Fibroblast of skin of left quadriceps (primary cell): ENCODE data around the gene PPM1H.
"Not testable (repeated sequence)": the region's sequence is repeated elsewhere in the genome, so short reads cannot be mapped to it uniquely, and the experiment has no call there.

Experiments
- DNase-seq, 2 experiments: peaks; one replicate each; pipeline ENCODE4 v3.0.0-alpha.2; 2013; ENCODE audit warnings: low read depth in 2 of 2

PPM1H gene

DNA sequence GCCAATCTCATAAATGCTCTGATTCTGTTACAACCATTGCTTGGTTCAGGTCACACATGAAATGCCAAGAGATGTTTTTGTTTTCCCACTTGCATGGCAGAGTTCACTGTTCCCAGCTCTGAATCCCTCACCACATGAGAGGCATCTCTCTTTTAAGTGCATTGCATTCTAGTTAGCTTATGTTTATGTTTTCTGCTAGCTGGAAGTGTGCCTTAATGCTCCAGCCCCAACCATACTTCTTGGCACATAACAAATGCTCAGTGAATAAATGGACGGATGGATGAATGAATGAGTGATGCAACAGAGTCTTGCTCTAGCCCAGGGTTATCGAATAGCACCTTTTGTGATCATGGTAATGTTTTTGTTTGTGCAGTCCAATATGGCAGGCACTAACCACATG is 197.3 kb downstream of the PPM1H start:
- no peak for DNase-seq

DNA sequence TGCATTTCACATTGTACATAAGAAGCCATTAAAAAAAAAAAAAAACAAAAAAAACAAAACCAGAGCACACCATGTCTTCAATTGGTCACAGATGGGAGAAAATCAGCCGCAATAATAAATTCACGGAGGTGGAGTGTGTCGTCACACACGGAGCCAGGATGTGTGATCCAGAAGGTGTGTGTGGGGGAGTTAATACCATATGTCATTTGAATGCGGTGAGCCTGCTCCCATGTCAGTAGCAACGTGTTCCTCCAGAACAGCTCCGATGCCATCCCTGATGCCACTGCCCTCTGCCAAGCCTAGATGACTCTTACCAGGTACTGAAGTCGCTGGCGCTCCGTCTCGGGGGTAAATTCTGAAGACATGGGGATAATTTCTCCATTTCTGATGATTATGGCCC is 197.8 kb downstream of the PPM1H start:
- no peak for DNase-seq

DNA sequence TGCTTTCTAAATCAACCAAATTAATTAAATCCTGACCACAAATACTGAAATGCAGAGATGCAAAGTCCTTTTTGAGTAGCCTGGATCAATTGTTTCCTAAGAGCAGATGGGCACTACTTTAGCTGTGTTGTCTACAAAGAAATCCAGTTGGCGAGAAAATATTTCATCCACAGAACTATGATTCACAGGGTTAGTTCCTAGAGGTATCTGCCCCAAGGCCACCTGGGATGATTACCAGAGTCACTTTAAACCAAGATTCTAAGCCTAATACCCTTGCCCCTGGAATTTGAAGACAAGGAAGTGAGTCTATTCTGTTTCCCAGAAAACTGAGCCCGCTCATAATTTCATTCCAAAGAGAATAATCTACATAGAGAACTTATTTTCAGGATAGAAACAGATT is 198.4 kb downstream of the PPM1H start:
- DNase-seq, result no peak

DNA sequence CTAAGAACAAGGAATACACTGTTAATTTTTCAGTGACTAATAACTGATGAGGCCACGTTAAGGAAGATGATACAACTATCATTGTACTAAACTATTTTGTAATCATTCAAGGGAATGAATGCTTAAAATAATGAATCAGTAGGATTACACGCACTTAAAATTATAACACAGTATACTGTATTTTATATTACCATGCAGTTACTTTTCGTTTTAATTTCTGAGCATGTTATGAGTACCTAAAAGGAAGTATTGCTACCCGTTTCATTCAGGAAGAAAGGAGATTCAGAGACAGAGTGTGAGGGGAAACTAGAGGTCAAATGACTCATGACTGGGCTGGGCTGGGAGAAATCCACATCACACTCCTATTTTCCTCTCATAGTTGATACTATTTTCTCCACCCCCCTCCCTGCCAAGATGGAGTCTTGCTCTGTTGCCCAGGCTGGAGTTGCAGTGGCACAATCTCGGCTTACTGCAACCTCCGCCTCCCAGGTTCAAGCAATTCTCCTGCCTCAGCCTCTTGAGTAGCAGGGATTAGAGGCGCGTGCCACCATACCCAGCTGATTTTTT is 202.0 kb downstream of the PPM1H start:
- no peak for DNase-seq

DNA sequence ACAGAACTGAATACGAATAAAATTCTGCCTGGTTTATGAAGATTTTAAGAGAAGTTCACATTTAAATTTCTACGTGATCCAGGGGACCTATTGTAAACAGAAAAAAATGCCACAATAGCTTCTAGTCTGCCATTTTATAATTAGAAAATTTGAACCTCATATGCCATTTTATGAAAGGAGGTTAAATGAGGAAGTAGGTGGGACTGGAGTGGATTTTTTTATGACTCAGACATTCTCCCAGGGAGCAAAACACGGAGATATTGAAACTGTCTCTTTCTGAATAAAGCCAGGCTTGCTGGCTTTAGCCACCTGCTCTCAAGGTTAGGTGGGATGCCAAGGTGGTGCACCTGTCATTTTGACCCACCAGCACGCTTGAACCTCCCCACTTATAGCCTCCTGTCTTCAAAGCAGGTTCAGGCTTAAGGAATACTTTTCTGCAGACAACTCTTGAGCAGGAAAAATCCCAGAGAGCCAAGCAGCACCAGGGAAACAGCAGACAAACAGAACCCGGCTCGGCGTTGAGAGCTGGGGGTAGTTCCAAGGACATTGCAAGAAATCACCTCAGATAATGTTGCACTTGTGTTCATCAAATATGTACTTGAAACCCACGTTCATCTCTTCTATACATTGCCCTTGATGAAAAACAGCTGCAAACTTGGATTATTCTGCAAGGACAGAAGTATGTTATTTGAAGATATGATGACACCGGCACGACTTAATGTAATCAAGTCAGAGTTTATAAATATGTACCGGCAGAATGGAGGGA is 203.7 kb downstream of the PPM1H start:
- DNase-seq, result peak; percentile 67 to 68

DNA sequence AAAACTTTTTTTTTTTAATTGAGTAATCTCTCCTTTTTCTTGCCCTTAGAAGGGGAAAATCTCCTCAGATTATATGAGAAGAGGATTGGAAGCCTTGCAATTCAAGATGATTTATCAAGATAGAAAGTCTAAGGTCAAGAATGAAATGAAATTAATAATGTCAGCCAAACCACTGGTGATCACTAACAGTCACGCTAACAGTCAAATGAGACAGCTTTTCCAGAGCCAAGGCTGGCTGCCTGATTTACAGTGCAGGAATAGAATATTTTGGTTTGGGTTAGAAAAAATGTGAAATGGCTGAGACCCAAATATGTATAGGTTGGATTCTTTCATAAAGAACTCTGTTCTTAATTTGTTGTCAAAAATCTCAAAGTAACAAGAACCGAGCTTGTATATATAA is 204.3 kb downstream of the PPM1H start:
- peak; percentile 96 for DNase-seq

DNA sequence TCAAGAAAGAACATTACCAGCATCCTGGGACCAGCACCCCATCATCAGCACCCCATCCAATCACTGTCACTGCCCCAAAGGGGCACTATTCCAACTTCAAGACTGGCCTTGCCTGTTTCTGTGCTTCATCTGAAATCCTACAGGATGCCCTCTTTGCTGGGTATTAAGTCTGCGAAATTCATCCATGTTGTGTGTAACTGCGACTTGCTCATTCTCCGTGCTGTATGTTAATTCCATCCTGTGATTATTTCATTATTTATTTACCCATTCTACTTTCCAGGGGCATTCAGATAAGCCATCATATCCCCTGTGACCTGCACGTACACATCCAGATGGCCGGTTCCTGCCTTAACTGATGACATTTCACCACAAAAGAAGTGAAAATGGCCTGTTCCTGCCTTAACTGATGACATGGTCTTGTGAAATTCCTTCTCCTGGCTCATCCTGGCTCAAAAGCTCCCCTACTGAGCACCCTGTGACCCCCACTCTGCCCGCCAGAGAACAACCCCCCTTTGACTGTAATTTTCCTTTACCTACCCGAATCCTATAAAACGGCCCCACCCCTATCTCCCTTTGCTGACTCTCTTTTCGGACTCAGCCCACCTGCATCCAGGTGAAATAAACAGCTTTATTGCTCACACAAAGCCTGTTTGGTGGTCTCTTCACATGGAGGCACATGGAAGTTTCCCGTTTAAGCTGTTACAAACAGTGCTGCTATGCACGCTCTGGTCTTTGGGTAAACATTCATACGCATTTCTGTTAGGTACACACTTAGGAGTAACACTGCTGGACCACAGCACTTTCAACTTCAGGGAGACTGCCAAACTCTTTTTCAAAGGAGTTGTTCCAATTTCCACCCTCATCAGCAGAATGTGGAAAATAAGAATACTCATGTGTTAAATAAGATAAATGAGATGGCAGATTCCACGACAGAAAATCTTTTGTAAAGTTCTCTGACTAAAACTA is 205.1 kb downstream of the PPM1H start:
- not testable (repeated sequence) for DNase-seq

DNA sequence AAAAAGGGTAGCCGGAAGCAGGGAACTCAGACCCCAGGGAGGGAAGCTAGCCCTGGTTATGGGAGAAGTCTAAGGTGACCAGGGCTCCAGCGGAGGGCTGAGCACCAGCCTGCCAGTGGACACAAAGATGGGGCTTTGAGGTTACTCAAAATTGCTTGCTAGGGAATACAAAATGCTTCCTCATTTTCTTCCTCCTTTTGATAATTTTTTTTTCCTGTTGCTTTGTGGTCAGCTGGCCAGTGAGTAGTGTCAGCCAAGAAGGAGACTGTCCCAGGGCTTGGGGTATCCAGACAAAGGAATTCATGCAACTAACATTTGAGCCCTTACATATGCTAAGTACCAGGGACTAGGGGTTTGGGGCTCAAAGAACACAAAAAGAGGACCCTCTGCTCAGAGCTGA is 206.2 kb downstream of the PPM1H start:
- no peak for DNase-seq

DNA sequence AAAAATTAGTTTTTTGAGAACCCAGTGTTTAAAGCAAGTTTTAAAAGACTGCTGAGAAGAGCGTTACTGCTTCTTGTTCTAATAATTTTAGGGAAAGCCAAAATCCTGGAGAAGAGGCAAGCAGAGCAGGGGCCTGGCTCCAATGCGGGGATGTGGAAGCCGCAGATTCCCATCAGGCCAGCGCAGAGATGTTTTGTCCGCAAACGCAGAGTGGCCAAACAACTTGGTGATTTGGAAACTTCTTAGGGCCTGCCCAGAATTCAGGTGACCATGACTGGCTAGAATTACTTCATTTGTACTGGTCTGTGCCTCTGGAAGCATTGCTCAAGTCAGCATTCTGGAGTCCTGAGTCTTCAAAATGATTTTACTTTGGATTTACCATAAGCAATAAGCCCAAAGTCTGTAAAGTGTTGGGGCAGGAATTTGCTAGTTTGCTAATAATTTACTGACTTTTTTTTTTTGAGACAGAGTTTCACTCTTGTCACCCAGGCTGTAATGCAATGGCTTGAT is 208.4 kb downstream of the PPM1H start:
- DNase-seq, result no peak

DNA sequence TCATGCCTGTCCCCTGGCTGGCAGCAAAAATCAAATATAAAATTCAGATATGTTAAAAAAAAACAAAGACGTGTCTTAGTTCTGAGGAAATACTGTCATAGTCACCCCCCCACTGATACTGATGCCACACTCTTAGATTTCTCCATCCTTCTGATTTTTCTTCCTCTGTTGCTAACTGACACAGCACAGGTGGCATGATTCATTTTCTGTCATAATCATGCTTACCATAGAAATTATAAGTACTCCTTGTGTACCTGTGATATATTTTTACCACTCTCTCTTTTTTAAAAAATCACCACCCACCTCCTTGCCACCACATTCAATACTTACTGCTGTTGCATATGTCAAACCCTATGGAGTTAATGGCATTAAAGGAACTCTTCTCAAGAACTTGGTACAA is 209.2 kb downstream of the PPM1H start:
- no peak for DNase-seq

DNA sequence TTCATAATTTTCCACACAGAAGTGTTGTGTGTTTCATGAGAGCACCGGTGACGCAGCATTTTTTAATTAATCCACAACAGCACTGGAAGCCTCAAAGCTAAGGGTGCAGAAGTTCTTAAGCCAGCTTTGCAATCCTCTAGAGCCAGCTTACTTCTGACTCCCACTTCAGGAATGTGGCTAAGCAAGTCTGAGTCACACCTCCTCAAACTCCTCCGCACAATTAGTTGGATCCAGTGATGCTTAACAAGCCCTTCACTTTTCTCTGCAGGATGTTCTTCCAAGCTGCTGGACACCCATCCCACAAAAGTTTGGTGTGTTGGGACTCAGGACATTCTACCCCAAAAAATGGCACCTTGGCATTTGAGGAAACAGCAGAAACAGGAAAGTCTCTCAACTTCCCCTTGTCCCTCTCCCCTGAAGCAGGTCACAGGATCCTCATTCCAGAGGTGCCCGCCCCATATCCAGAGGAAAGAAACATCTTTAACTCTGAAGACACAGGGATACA is 210.0 kb downstream of the PPM1H start:
- DNase-seq, result peak; percentile 98

DNA sequence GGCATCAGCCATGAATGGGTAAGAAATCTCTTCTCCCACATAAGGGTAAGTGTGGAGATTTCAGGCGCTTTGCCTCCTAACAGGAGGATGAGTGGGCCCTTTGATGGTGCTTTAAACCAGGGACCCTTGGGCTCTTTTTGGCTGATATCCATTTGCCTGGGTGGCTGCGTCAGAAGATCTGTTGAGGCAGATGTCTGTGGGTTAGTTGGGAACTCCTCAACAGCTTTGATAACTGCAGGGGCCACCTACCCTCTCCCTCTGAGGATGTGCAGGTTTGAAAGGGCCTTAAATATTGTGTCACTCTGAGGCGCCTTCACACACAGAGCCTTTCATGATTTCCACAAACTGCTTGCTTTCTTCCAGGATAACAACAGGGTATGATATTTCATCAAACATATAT is 210.7 kb downstream of the PPM1H start:
- no peak for DNase-seq

DNA sequence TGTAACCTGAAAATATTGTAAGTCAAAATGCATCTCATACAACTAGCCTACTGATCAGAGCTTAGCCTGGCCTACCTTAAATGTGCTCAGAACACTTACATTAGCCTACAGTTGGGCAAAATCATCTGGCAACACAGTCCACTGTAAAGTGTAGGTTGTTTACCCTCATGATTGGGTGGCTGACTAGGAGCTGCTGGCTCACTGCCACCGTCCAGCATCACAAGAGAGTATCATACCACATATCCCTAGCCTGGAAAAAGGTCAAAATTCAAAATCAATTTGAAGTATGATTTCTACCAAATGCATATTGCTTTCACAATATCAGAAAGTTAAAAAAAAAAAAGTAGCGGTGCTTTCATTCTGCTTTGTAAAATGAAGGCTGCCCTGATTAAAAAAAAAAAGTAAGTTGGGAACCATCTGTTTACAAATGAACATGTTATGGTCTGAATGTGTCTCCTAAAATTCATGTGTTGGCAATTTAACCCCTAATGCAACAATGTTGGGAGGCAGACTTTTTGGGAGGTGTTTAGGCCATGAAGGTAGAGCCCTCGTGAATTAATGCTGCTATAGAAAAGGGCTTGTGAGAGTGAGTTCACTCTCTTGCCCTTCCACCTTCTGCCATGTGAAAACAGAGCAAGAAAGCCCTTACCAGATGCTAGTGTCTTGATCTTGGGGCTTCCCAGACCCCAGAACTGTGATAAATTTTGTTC is 211.8 kb downstream of the PPM1H start:
- no peak for DNase-seq

DNA sequence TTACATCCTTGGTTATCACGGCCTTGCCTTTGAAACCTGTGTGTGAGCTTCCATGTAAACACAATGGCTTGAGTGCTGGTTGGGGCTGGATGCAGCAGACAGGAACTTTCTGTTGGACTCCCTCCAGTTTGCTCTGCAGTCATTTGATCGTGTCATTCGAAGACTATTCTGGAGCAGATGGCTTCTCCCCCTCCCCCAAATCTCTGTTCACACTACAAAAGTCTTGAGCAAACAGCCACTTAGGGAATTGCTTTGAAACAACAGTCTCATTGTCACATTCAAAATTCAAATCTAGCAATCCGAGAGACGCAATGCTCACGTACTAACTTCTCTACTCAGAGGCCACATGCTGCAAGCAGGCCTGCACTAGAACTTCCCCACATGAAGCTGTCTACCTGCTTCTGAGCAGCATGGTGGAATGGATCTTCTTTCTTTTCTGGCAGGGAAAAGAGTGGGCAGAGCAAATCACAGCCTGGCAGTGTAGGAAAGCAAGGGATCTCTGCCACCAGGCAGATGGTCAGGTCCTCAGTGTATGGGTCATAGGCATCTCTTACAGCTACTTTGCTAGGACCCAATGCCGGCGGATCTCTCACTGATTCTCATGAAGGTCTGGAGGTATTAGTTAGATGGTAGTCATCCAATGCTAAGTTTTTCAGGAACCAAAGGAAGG is 214.2 kb downstream of the PPM1H start:
- peak; percentile 65 to 73 for DNase-seq

DNA sequence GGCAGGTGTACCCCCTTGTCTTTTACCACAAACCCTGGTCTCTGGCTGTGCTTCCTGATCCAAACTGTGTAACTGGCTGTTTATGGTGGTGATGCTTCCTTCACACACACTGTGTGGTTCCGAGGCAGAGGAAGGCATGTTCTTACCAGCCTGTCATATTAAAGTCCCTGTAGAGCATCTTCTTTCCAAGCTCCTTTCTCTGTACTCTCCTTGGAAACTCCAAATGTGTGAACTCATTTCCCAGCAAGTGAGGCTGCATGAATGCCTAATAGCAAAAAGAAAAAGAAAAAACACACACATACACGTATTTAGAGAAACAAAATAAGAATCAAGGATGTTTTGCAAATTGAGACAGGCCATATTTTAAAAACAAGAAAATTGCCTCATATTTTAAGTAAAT is 214.9 kb downstream of the PPM1H start:
- no peak for DNase-seq

DNA sequence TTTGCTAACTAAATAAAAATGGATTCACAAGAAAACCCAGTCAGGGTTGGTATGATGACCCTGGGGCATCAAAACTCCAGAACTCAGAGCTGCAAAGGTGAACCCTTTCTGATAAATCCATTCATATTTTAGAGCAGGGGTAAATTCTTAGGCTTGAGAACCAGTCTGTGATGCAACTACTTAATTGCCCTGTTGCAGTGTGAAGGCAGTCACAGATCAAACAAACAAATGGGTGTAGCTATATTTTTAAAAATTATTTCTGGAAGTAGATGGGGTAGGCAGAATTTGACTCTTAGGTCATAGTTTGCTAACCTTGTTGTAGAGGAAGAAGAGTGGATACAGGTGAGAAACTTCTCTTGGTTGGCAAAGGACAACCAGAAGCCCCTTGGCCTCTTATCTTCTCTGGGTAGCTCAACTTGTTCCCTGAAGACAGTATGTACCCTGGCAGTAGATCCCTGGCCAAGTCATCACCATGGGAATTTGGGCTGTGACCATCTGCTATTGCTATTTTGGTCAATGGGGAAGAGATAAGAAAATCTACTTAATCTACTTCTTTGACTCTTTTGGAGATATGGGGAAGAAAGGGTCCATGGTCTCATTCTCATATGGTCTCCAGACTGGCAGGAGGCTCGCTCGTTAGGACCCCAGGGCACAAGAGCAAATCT is 216.1 kb downstream of the PPM1H start:
- DNase-seq, result no peak

DNA sequence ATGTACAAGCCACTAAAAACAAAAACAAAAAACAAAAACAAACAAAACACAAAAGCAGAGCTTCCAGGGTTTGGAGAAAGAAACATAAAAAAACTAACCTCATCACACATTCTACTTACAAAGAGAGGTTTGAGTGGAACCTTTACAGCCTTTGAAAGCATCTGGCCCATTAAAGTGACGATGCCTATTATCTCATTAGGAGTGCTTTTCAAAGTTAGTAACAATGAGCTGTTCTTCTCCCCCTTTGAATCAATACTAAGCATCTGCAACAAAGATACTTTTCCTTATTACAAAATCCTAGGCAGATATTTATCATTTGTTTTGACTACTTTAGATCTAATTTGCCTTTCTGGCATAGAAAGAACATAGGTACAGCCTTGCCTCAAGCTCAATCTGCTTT is 217.3 kb downstream of the PPM1H start:
- no peak for DNase-seq

DNA sequence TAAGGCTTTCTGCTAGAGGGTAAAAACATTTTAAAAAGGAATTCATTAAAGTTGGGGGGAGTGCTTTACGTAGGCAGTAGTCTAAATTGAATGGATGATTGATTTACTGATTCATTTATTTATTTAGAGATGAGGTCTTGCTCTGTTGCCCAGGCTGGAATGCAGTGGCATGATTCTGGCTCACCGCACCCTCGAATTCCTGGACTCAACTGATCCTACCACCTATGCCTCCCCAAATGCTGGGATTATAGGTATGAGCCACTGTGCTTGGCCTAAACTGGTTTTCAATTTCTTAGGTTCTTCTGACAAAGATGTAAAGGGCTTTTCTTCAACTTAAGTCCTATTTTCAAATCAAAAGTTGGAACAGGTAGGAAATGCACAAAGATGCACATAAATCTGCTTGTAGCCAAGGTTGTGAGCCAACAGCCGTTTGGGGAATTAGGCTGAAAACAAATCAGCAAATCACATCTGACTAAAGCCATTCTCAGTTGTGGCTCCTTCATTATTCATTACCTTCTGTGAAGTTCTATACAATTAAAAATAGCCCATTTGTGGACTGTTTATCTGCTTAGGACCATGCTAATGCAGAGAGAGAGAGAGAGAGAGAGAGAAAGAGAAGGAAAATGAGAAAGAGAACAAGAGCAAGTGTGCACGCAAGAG is 218.0 kb downstream of the PPM1H start:
- no peak for DNase-seq

DNA sequence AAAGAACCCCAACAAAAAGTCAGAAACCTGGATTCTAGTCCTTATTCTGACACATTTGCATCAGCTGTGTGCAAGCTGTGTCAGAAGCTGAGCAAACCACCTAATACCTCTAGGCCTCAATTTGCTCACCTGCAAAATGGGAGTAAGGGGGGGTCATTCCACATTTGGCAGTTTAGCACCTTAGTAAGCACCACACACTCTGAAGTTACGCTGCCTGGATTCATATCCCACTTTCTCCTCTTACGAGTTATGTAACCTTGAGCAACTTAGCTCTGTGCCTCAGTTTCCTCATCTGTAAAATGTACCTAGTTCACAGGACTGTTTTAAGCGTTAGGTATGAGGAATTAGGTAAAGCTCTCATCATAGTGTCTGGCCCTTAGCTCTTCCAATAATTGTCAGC is 218.9 kb downstream of the PPM1H start:
- no peak for DNase-seq
